ENCODE results near the gene PATL2. TPM values are rescaled to one million over a fixed set of nuclear protein-coding genes. Genes with fewer than 3 reads are reported as not detected.

Gene PATL2
- total RNA-seq, 1 experiment from 2014 or later = 1.2 TPM

DNA sequence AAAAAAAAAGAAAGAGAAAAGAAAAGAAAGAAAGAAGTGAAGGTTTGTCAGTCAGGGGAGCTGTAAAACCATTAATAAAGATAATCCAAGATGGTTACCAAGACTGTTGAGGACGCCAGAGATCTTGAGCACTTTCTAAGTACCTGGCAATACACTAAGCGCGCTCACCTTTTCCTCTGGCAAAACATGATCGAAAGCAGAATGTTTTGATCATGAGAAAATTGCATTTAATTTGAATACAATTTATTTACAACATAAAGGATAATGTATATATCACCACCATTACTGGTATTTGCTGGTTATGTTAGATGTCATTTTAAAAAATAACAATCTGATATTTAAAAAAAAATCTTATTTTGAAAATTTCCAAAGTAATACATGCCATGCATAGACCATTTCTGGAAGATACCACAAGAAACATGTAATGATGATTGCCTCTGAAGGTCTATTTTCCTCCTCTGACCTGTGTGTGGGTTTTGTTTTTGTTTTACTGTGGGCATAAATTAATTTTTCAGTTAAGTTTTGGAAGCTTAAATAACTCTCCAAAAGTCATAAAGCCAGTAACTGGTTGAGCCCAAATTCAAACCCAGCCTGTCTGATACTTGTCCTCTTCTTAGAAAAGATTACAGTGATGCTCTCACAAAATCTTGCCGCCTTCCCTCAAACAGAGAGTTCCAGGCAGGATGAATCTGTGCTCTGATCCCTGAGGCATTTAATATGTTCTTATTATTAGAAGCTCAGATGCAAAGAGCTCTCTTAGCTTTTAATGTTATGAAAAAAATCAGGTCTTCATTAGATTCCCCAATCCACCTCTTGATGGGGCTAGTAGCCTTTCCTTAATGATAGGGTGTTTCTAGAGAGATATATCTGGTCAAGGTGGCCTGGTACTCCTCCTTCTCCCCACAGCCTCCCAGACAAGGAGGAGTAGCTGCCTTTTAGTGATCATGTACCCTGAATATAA, 2.2 kb upstream of the PATL2 start:
- CTCF ChIA-PET = interaction anchor here (0.5 to 2.4 kb wide), 6 partner anchors 13 to 140 kb away, joined by 4 to 11 read pairs (median 8); partner anchors contain the start of gene TRIM69
- no peaks in the 10 kb centered on the region for H3K27me3 ChIP-seq (replicated peaks; ENCODE audit: insufficient read depth, low read depth, low read length, poor library complexity)
- H3K4me1 ChIP-seq (ENCODE audit: insufficient read depth, low read length, poor library complexity, severe bottlenecking) = peaks cover 30% of the 10 kb centered on the region
- no TSS peak for BruUV-seq (replicated peaks)
- intact Hi-C loops (cut with micrococcal nuclease; ENCODE audit: unreplicated experiment) = loop anchor here (2.0 to 5.0 kb wide), 2 partner anchors 51 to 66 kb away; partner anchors contain the start of gene SPG11
- no peaks in the 10 kb centered on the region for H3K9me3 ChIP-seq (ENCODE audit: low read depth, low read length, poor library complexity, severe bottlenecking)
- TF ChIP-seq CTCF (conservative IDR thresholded peaks at IDR 0.05; ENCODE audit: low read depth, low read length) (peak; percentile 48), EZH2 (IDR thresholded peaks at IDR 0.05; ENCODE audit: borderline replicate concordance, low read depth, low read length, poor library complexity, severe bottlenecking) (no peak)
- peak; percentile 69 for DNase-seq (ENCODE audit: low spot score)
- peaks cover 44% of the 10 kb centered on the region for H3K36me3 ChIP-seq (ENCODE audit: insufficient read depth, low read length, poor library complexity, severe bottlenecking)
- H3K27ac ChIP-seq (ENCODE audit: low read depth, low read length, poor library complexity, severe bottlenecking) = peak overlapping the region; percentile 94
- POLR2A ChIA-PET (ENCODE audit: low non-redundant PET) = interaction anchor here (0.6 to 1.9 kb wide), 7 partner anchors 14 to 121 kb away, joined by 3 to 6 read pairs (median 4); no protein-coding TSS in a partner anchor
- H3K4me3 ChIP-seq (ENCODE audit: low read depth, low read length, poor library complexity, severe bottlenecking) = peak overlapping the region; percentile 88

DNA sequence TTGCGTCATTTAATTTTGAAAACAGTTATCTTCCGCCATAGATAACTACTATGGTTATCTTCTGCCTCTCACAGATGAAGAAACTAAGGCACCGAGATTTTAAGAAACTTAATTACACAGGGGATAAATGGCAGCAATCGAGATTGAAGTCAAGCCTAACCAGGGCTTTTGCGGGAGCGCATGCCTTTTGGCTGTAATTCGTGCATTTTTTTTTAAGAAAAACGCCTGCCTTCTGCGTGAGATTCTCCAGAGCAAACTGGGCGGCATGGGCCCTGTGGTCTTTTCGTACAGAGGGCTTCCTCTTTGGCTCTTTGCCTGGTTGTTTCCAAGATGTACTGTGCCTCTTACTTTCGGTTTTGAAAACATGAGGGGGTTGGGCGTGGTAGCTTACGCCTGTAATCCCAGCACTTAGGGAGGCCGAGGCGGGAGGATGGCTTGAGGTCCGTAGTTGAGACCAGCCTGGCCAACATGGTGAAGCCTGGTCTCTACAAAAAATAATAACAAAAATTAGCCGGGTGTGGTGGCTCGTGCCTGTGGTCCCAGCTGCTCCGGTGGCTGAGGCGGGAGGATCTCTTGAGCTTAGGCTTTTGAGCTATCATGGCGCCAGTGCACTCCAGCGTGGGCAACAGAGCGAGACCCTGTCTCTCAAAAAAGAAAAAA, 1.4 kb upstream of the PATL2 start:
- BruUV-seq (replicated peaks) = no TSS peak
- no peaks in the 10 kb centered on the region for H3K27me3 ChIP-seq (replicated peaks; ENCODE audit: insufficient read depth, low read depth, low read length, poor library complexity)
- H3K4me1 ChIP-seq (ENCODE audit: insufficient read depth, low read length, poor library complexity, severe bottlenecking) = peaks cover 30% of the 10 kb centered on the region
- H3K9me3 ChIP-seq (ENCODE audit: low read depth, low read length, poor library complexity, severe bottlenecking) = no peaks in the 10 kb centered on the region
- peaks cover 35% of the 10 kb centered on the region for H3K36me3 ChIP-seq (ENCODE audit: insufficient read depth, low read length, poor library complexity, severe bottlenecking)
- TF ChIP-seq EZH2 (IDR thresholded peaks at IDR 0.05; ENCODE audit: borderline replicate concordance, low read depth, low read length, poor library complexity, severe bottlenecking) (no peak), CTCF (conservative IDR thresholded peaks at IDR 0.05; ENCODE audit: low read depth, low read length) (no peak)
- H3K27ac ChIP-seq (ENCODE audit: low read depth, low read length, poor library complexity, severe bottlenecking) = peak overlapping the region; percentile 94
- DNase-seq (ENCODE audit: low spot score) = peak; percentile 89
- CTCF ChIA-PET = interaction anchor here (0.8 to 2.4 kb wide), 2 partner anchors 14 to 128 kb away, joined by 8 read pairs; no protein-coding TSS in a partner anchor
- intact Hi-C loops (cut with micrococcal nuclease; ENCODE audit: unreplicated experiment) = loop anchor here (2.0 to 5.0 kb wide), 2 partner anchors 50 to 66 kb away; partner anchors contain the start of gene SPG11
- H3K4me3 ChIP-seq (ENCODE audit: low read depth, low read length, poor library complexity, severe bottlenecking) = peak overlapping the region; percentile 88
- POLR2A ChIA-PET (ENCODE audit: low non-redundant PET) = interaction anchor here (0.6 to 1.9 kb wide), 6 partner anchors 14 to 120 kb away, joined by 3 to 6 read pairs (median 4); no protein-coding TSS in a partner anchor

GRCh38 chr15:44711743-44712345, 721 bp upstream of the PATL2 start:
- Histone ChIP-seq H3K9me3 (ENCODE audit: low read depth, low read length, poor library complexity, severe bottlenecking) (no peaks in the 10 kb centered on the region), H3K27ac (ENCODE audit: low read depth, low read length, poor library complexity, severe bottlenecking) (peak overlapping the region; percentile 94), H3K36me3 (ENCODE audit: insufficient read depth, low read length, poor library complexity, severe bottlenecking) (peaks cover 29% of the 10 kb centered on the region), H3K27me3 (replicated peaks; ENCODE audit: insufficient read depth, low read depth, low read length, poor library complexity) (no peaks in the 10 kb centered on the region), H3K4me1 (ENCODE audit: insufficient read depth, low read length, poor library complexity, severe bottlenecking) (peaks cover 30% of the 10 kb centered on the region), H3K4me3 (ENCODE audit: low read depth, low read length, poor library complexity, severe bottlenecking) (peak overlapping the region; percentile 88)
- DNase-seq (ENCODE audit: low spot score) = peak; percentile 56
- POLR2A ChIA-PET (ENCODE audit: low non-redundant PET) = interaction anchor here (0.6 to 1.9 kb wide), 5 partner anchors 10 to 39 kb away, joined by 3 to 6 read pairs (median 4); no protein-coding TSS in a partner anchor
- intact Hi-C loops (cut with micrococcal nuclease; ENCODE audit: unreplicated experiment) = loop anchor here (2.0 to 5.0 kb wide), 2 partner anchors 50 to 67 kb away; partner anchors contain the start of gene SPG11
- TF ChIP-seq EZH2 (IDR thresholded peaks at IDR 0.05; ENCODE audit: borderline replicate concordance, low read depth, low read length, poor library complexity, severe bottlenecking) (no peak), CTCF (conservative IDR thresholded peaks at IDR 0.05; ENCODE audit: low read depth, low read length) (no peak)
- TSS peak; percentile 66 for BruUV-seq (replicated peaks)
- CTCF ChIA-PET = interaction anchor here (1.2 to 2.4 kb wide), 2 partner anchors 14 to 48 kb away, joined by 5 to 8 read pairs; partner anchors contain the start of gene SPG11
